Fibroblast of skin of left biceps (primary cell): ENCODE data around the gene SBF1.

ENCODE experiments used
- DNase-seq, 2 experiments: peaks; one replicate each; pipeline ENCODE4 v3.0.0-alpha.2; 2013; ENCODE audit warnings: low read depth in 2 of 2

SBF1 gene

GRCh38 chr22:50486561-50487289 is 11.9 kb upstream of the SBF1 start, which contains the start of gene MIOX:
TSS of gene MIOX (plus strand) at chr22:50486859. CDS start at chr22:50486898, 39 bp downstream.
- no peak for DNase-seq

- no peak for DNase-seq
Observed at GRCh38 chr22:50485221-50486131, 10.6 kb upstream of the SBF1 start.

- no peak for DNase-seq
Observed at GRCh38 chr22:50483977-50484853, 9.4 kb upstream of the SBF1 start.

GRCh38 chr22:50483556-50483955 is 8.7 kb upstream of the SBF1 start:
- no peak for DNase-seq

GRCh38 chr22:50483106-50483505 is 8.3 kb upstream of the SBF1 start:
- no peak for DNase-seq

- DNase-seq, result no peak
Observed at GRCh38 chr22:50482107-50483074, 7.6 kb upstream of the SBF1 start.

GRCh38 chr22:50481440-50482106 is 6.7 kb upstream of the SBF1 start, which contains the start of gene ADM2:
TSS of gene ADM2 (plus strand) at chr22:50481543. CDS start at chr22:50481848, 305 bp downstream.
- DNase-seq, result no peak

GRCh38 chr22:50481045-50481439 is 6.2 kb upstream of the SBF1 start:
- DNase-seq, result no peak

- no peak for DNase-seq
Observed at GRCh38 chr22:50479721-50480120, 4.9 kb upstream of the SBF1 start.

GRCh38 chr22:50477923-50478322 is 3.1 kb upstream of the SBF1 start:
- DNase-seq, result no peak

GRCh38 chr22:50476868-50477267 is 2.0 kb upstream of the SBF1 start:
- DNase-seq, result no peak

GRCh38 chr22:50475652-50476002 is 792 bp upstream of the SBF1 start:
- no peak for DNase-seq

- no peak for DNase-seq
Observed at GRCh38 chr22:50473855-50474671, 772 bp downstream of the SBF1 start.

GRCh38 chr22:50473088-50473487 is 1.7 kb downstream of the SBF1 start:
- DNase-seq, result no peak

GRCh38 chr22:50471962-50472361 is 2.9 kb downstream of the SBF1 start:
- no peak for DNase-seq

- no peak for DNase-seq
Observed at GRCh38 chr22:50471197-50471847, 3.5 kb downstream of the SBF1 start.

- no peak for DNase-seq
Observed at GRCh38 chr22:50470491-50470890, 4.3 kb downstream of the SBF1 start.

GRCh38 chr22:50469377-50470305 is 5.2 kb downstream of the SBF1 start:
- no peak for DNase-seq
